Karpas-422 (cell line): ENCODE data around the gene MEX3D. TPM values are rescaled to one million over a fixed set of nuclear protein-coding genes. Genes with fewer than 3 reads are reported as not detected.

Experiments used
- DNase-seq: peaks from one replicate; pipeline ENCODE4 v3.0.0-alpha.2; 2015
- H2AFZ ChIP-seq: fragments of 200-600 bp; sonication (generic); 2 replicates; pipeline ENCODE4 v1.6.1; 2014; ENCODE audit warnings: antibody characterized with exemption, low read length, mixed read lengths
- H3K27ac ChIP-seq: fragments of 200-600 bp; sonication (generic); 2 replicates; pipeline ENCODE4 v1.5.1; 2014; ENCODE audit warnings: mild to moderate bottlenecking, low read length, moderate library complexity
- H3K27me3 ChIP-seq: fragments of 200-600 bp; sonication (generic); 2 replicates; pipeline ENCODE4 v1.6.1; 2014; ENCODE audit warnings: low read length, mixed read lengths
- H3K36me3 ChIP-seq: fragments of 200-600 bp; sonication (generic); 2 replicates; pipeline ENCODE4 v1.6.1; 2014; ENCODE audit warnings: low read length, mixed read lengths; ENCODE audit not compliant: insufficient read depth
- H3K4me1 ChIP-seq: fragments of 200-600 bp; sonication (generic); 2 replicates; pipeline ENCODE4 v1.6.1; 2014; ENCODE audit warnings: mild to moderate bottlenecking, low read length, mixed read lengths
- H3K4me2 ChIP-seq: fragments of 200-600 bp; sonication (generic); 2 replicates; pipeline ENCODE4 v1.6.1; 2014; ENCODE audit warnings: low read length, low read depth, mild to moderate bottlenecking; ENCODE audit not compliant: poor library complexity, severe bottlenecking
- H3K4me3 ChIP-seq: fragments of 200-600 bp; sonication (generic); 2 replicates; pipeline ENCODE4 v1.5.1; 2014; ENCODE audit warnings: mild to moderate bottlenecking, antibody characterized with exemption, low read length, mixed read lengths
- H3K79me2 ChIP-seq: fragments of 200-600 bp; sonication (generic); 2 replicates; pipeline ENCODE4 v1.6.1; 2014; ENCODE audit warnings: mild to moderate bottlenecking, low read length, mixed read lengths
- H3K9ac ChIP-seq: fragments of 200-600 bp; sonication (generic); 2 replicates; pipeline ENCODE4 v1.6.0; 2014; ENCODE audit warnings: low read length
- H3K9me2 ChIP-seq: fragments of 200-600 bp; sonication (generic), shearing (Covaris generic); replicated peaks from 2 replicates; pipeline ENCODE4 v1.6.0; 2014; ENCODE audit warnings: mild to moderate bottlenecking, low read length, moderate library complexity; ENCODE audit not compliant: insufficient read depth
- H3K9me3 ChIP-seq: fragments of 300-700, 200-600 bp; sonication (generic); 2 replicates; pipeline ENCODE4 v1.6.1; 2014; ENCODE audit warnings: low read length, mixed read lengths
- H4K20me1 ChIP-seq: fragments of 200-600 bp; sonication (generic); 2 replicates; pipeline ENCODE4 v1.6.1; 2014; ENCODE audit warnings: mild to moderate bottlenecking, antibody characterized with exemption, low read length, low read depth; ENCODE audit not compliant: insufficient read depth
- total RNA-seq: library from RNA; depleted of rRNA; stranded (reverse); fragments of >200 nt; shearing (Covaris generic); gene quantifications from 2 replicates; pipeline ENCODE4 v1.2.3, GENCODE V29; 2014; ENCODE audit warnings: low replicate concordance

MEX3D gene
- total RNA-seq, 1 experiment from 2014 or later = 5.6 TPM

DNA sequence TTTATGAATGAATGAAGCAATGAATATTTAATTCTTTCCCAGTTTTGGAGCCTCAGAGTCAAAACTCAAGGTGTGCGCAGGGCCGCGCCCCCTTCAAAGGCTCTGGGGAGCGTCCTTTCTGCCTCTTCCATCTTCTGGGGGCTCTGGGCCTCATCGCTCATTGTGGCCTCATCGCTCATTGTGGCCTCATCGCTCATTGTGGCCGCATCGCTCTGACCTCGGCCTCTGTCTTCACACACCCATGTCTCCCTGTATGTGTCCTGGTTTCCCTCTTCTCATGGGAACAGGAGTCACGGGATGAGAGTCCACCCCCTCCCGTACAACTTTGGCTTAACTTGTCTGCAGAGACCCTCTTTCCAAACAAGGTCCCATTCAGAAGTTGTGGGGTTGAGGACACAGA lies 3.2 kb upstream of the MEX3D start:
- no peaks in the 10 kb centered on the region for H3K9me3 ChIP-seq
- peaks cover 3% of the 10 kb centered on the region for H3K4me1 ChIP-seq
- no peak overlapping the region for H2AFZ ChIP-seq
- DNase-seq = no peak
- H3K27ac ChIP-seq = no peak overlapping the region
- H3K4me2 ChIP-seq = no peak overlapping the region
- no peaks in the 10 kb centered on the region for H3K9me2 ChIP-seq
- H3K79me2 ChIP-seq = peaks cover under 1% of the 10 kb centered on the region; the same call in 1 of the 2 replicates
- no peak overlapping the region for H3K4me3 ChIP-seq
- H3K36me3 ChIP-seq = no peaks in the 10 kb centered on the region
- H4K20me1 ChIP-seq = 0 out of 2 replicates have a peak, but pooled peaks cover 6% of the 10 kb centered on the region
- no peaks in the 10 kb centered on the region for H3K27me3 ChIP-seq
- no peak overlapping the region for H3K9ac ChIP-seq

DNA sequence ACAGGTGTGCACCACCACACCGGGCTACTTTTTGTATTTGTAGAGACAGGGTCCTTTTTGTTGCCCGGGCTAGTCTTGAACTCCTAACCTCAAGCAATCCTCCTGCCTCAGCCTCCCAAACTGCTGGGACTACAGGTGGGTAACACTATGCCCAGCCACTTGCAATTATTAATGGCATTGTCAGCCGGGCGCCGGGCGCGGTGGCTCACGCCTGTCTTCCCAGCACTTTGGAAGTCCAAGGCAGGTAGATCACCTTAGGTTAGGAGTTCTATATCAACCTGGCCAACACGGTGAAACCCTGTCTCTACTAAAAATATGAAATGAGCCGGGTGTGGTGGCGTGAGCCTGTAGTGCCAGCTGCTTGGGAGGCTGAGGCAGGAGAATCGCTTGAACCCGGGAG lies 2.7 kb upstream of the MEX3D start:
- Histone ChIP-seq H3K9me3 (no peaks in the 10 kb centered on the region), H3K79me2 (peaks cover 5% of the 10 kb centered on the region), H3K27ac (no peak overlapping the region), H4K20me1 (0 out of 2 replicates have a peak, but pooled peaks cover under 1% of the 10 kb centered on the region), H3K4me2 (no peak overlapping the region), H3K36me3 (no peaks in the 10 kb centered on the region), H3K27me3 (no peaks in the 10 kb centered on the region), H3K4me1 (peaks cover 3% of the 10 kb centered on the region), H2AFZ (no peak overlapping the region), H3K9ac (no peak overlapping the region), H3K9me2 (no peaks in the 10 kb centered on the region), H3K4me3 (no peak overlapping the region)
- DNase-seq = no peak

DNA sequence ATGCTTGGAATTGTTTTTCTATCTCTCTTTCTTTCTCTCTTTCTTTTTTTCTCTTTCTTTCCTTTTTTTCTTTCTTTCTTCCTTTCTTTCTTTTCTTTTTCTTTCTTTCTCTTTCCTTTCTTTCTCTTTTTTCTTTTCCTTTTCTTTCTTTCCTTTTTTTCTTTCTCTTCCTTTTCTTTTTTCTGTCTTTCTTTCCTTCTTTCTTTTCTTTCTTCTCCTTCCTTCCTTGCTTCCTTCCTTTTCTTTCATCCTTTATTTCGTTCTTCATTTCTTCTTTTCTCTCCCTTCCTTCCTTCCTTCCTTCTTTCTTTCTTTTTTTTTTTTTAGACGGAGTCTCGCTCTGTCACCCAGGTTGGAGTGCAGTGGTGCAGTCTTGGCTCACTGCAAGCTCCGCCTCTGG lies 1.9 kb upstream of the MEX3D start:
- H3K36me3 ChIP-seq = no peaks in the 10 kb centered on the region
- no peak overlapping the region for H3K4me3 ChIP-seq
- no peak overlapping the region for H3K27ac ChIP-seq
- no peaks in the 10 kb centered on the region for H3K9me3 ChIP-seq
- H3K27me3 ChIP-seq = no peaks in the 10 kb centered on the region
- no peak overlapping the region for H2AFZ ChIP-seq
- no peak overlapping the region for H3K4me2 ChIP-seq
- H3K79me2 ChIP-seq = peaks cover 8% of the 10 kb centered on the region
- H3K9ac ChIP-seq = no peak overlapping the region
- H3K4me1 ChIP-seq = peaks cover 3% of the 10 kb centered on the region
- no peaks in the 10 kb centered on the region for H4K20me1 ChIP-seq
- no peak for DNase-seq
- H3K9me2 ChIP-seq = no peaks in the 10 kb centered on the region

DNA sequence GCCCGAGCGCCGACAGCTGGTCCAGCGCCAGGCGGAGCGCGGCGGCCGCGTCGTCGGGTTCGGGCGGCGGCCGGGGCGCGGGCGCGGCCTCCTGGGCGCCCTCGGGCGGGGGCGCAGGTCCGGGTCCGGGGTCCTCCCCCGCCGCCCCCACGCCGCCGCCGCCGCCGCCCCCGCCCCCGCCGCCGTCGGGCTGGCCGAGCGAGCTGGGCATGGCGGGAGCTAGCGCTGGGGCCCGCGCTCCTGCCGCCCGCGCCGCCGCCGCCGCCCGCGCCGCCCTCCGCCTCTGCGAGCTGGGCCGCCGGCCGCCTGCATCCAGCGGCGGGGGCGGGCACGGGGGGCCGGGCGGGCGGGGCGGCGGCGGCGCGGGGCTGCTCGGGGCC lies 287 bp downstream of the MEX3D start:
- Histone ChIP-seq H3K27me3 (no peaks in the 10 kb centered on the region), H3K4me1 (peaks cover 3% of the 10 kb centered on the region), H3K9ac (no peak overlapping the region), H3K9me2 (no peaks in the 10 kb centered on the region), H3K27ac (no peak overlapping the region), H3K4me2 (no peak overlapping the region), H3K9me3 (no peaks in the 10 kb centered on the region), H3K79me2 (peaks cover 8% of the 10 kb centered on the region), H2AFZ (no peak overlapping the region), H4K20me1 (0 out of 2 replicates have a peak, but pooled peaks cover 4% of the 10 kb centered on the region), H3K36me3 (no peaks in the 10 kb centered on the region), H3K4me3 (no peak overlapping the region)
- DNase-seq = no peak

DNA sequence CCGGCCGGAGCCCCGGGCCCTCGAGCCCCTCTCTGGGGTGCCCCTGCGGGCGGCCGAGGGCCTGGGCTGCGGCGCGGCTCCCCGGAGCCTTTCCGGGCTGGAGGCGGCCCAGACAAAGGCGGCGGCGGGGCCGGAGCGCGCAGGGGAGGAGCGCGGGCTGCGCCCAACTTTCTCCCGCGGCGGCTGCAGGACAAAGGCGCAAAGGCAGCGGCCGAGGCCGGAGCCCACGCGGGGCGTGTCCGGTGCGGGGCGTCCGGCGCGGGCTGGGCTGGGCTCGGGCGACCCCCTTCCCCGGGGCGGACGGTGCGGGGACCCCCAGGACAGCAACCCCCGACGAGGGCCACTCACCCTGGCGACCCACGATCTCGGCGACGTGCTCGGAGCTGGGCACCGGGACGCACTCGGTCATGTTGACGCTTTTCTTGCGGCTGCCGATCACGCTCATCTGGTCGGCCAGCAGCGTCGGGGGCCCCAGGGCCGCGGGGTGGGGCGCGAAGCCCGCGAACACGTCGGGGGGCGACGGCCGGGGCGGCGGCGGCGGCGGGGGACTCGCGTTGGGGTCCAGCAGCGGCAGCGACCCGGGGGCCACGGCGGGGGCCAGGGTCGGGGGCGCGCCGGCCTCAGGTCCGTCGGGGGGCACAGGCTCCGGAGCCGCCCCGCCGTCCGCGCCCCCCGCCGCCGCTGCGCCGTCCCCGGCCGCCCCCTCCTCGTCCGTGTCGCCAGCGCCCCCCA lies 843 bp downstream of the MEX3D start:
- no peak overlapping the region for H3K9ac ChIP-seq
- 0 out of 2 replicates have a peak, but pooled peaks cover 4% of the 10 kb centered on the region for H4K20me1 ChIP-seq
- no peaks in the 10 kb centered on the region for H3K9me3 ChIP-seq
- H3K4me2 ChIP-seq = no peak overlapping the region
- H3K27me3 ChIP-seq = no peaks in the 10 kb centered on the region
- H2AFZ ChIP-seq = no peak overlapping the region
- no peak overlapping the region for H3K4me3 ChIP-seq
- H3K36me3 ChIP-seq = no peaks in the 10 kb centered on the region
- no peaks in the 10 kb centered on the region for H3K9me2 ChIP-seq
- H3K27ac ChIP-seq = no peak overlapping the region
- H3K4me1 ChIP-seq = peaks cover 3% of the 10 kb centered on the region
- DNase-seq = no peak
- H3K79me2 ChIP-seq = peaks cover 8% of the 10 kb centered on the region

GRCh38 chr19:1566392-1567115 lies 1.6 kb downstream of the MEX3D start:
- Histone ChIP-seq H3K9me2 (no peaks in the 10 kb centered on the region), H3K9me3 (no peaks in the 10 kb centered on the region), H4K20me1 (0 out of 2 replicates have a peak, but pooled peaks cover 4% of the 10 kb centered on the region), H3K36me3 (no peaks in the 10 kb centered on the region), H3K4me1 (peaks cover 3% of the 10 kb centered on the region), H3K27me3 (no peaks in the 10 kb centered on the region), H3K4me2 (no peak overlapping the region), H2AFZ (no peak overlapping the region), H3K27ac (no peak overlapping the region), H3K79me2 (peaks cover 8% of the 10 kb centered on the region), H3K9ac (no peak overlapping the region), H3K4me3 (no peak overlapping the region)
- DNase-seq = no peak

GRCh38 chr19:1563251-1563650 lies 4.9 kb downstream of the MEX3D start:
- no peak for DNase-seq
- Histone ChIP-seq H3K9ac (no peak overlapping the region), H4K20me1 (0 out of 2 replicates have a peak, but pooled peaks cover 4% of the 10 kb centered on the region), H3K27me3 (no peaks in the 10 kb centered on the region), H3K27ac (no peak overlapping the region), H3K9me2 (no peaks in the 10 kb centered on the region), H3K4me2 (no peak overlapping the region), H3K4me3 (no peak overlapping the region), H3K36me3 (no peaks in the 10 kb centered on the region), H3K4me1 (no peaks in the 10 kb centered on the region), H3K79me2 (peaks cover 10% of the 10 kb centered on the region), H2AFZ (no peak overlapping the region), H3K9me3 (no peaks in the 10 kb centered on the region)

DNA sequence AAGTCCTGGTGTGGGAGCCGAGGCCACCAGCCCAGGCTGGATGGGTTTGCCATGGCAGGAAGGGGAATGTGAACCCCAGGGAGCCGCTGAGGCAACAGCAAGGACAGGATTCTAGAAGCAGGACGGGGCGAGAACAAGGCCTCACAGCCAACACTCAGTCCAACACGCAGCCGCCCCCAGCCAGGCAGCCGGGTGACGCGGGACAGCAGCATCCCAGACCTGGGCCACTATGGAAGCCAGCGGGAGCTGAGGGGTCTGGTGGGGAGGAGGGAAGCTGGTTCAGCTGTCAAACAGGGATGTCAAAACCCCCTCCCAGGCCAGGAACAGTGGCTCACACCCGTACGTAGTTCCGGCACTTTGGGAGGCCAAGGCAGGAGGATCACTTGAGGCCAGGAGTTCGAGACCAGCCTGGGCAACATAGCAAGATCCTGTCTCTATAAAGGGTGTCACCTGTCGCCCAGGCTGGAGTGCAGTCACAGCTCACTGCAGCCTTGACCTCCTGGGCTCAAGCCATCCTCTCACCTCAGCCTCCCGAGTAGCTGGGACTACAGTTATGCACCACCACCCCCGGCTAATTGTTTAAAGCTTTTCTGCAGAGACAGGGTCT lies 6.8 kb downstream of the MEX3D start:
- Histone ChIP-seq H3K4me2 (no peak overlapping the region), H3K4me3 (no peak overlapping the region), H3K27me3 (no peaks in the 10 kb centered on the region), H3K79me2 (peaks cover 10% of the 10 kb centered on the region; the same call in 1 of the 2 replicates), H3K9me3 (no peaks in the 10 kb centered on the region), H3K27ac (no peak overlapping the region), H2AFZ (no peak overlapping the region), H3K4me1 (no peaks in the 10 kb centered on the region), H4K20me1 (0 out of 2 replicates have a peak, but pooled peaks cover 4% of the 10 kb centered on the region), H3K9me2 (no peaks in the 10 kb centered on the region), H3K36me3 (no peaks in the 10 kb centered on the region), H3K9ac (no peak overlapping the region)
- no peak for DNase-seq
